H9 (cell line): ENCODE data around the gene SH2D3C. TPM values are rescaled to one million over a fixed set of nuclear protein-coding genes. Genes with fewer than 3 reads are reported as not detected.

Experiments
- DNase-seq: peaks from one replicate; pipeline ENCODE4 v3.0.0-alpha.2; 2017
- H2AFZ ChIP-seq: one replicate; pipeline ENCODE4 v1.6.1; 2013; ENCODE audit warnings: mild to moderate bottlenecking, low read length, control low read depth, moderate library complexity
- H2AK5ac ChIP-seq: 2 replicates; pipeline ENCODE4 v1.6.1; 2013; ENCODE audit warnings: low read length, control low read depth, mixed read lengths; ENCODE audit not compliant: insufficient read length
- H2BK120ac ChIP-seq: one replicate; pipeline ENCODE4 v1.6.1; 2013; ENCODE audit warnings: low read depth, mild to moderate bottlenecking, low read length, control low read depth, inconsistent platforms; ENCODE audit not compliant: poor library complexity, severe bottlenecking
- H2BK12ac ChIP-seq: 2 replicates; pipeline ENCODE4 v1.6.1; 2013; ENCODE audit warnings: low read length, control low read depth, mixed read lengths, low read depth; ENCODE audit not compliant: insufficient read length
- H2BK15ac ChIP-seq: 2 replicates; pipeline ENCODE4 v1.6.1; 2013; ENCODE audit warnings: low read depth, low read length, control low read depth
- H2BK20ac ChIP-seq: one replicate; pipeline ENCODE4 v1.6.1; 2013; ENCODE audit warnings: low read depth, mild to moderate bottlenecking, low read length, control low read depth, inconsistent platforms; ENCODE audit not compliant: poor library complexity, severe bottlenecking
- H2BK5ac ChIP-seq: 2 replicates; pipeline ENCODE4 v1.6.1; 2013; ENCODE audit warnings: low read length, control low read depth, mixed read lengths; ENCODE audit not compliant: insufficient read length
- H3K14ac ChIP-seq: 2 replicates; pipeline ENCODE4 v1.6.1; 2013; ENCODE audit warnings: low read length, control low read depth; ENCODE audit not compliant: insufficient read depth
- H3K18ac ChIP-seq: 2 replicates; pipeline ENCODE4 v1.6.1; 2013; ENCODE audit warnings: low read depth, mild to moderate bottlenecking, mixed read lengths, low read length, control low read depth; ENCODE audit not compliant: insufficient read length
- H3K23ac ChIP-seq: 2 replicates; pipeline ENCODE4 v1.6.1; 2013; ENCODE audit warnings: low read length, control low read depth, mixed read lengths, low read depth; ENCODE audit not compliant: insufficient read length
- H3K23me2 ChIP-seq: 2 replicates; pipeline ENCODE4 v1.6.1; 2013; ENCODE audit warnings: low read depth, mild to moderate bottlenecking, mixed read lengths, low read length, control low read depth; ENCODE audit not compliant: insufficient read length, poor library complexity, severe bottlenecking
- H3K27ac ChIP-seq: 2 replicates; pipeline ENCODE4 v1.5.1; 2013; ENCODE audit warnings: low read length, control low read depth, mixed read lengths, low read depth; ENCODE audit not compliant: insufficient read length
- H3K27me3 ChIP-seq: 2 replicates; pipeline ENCODE4 v1.6.1; 2013; ENCODE audit warnings: low read length, control low read depth, inconsistent platforms; ENCODE audit not compliant: insufficient read depth
- H3K4ac ChIP-seq: 2 replicates; pipeline ENCODE4 v1.6.1; 2013; ENCODE audit warnings: low read depth, mild to moderate bottlenecking, control low read depth, inconsistent platforms, low read length, moderate library complexity
- H3K4me1 ChIP-seq: 2 replicates; pipeline ENCODE4 v1.6.1; 2013; ENCODE audit warnings: low read length, control low read depth, inconsistent platforms; ENCODE audit not compliant: insufficient read depth
- H3K4me2 ChIP-seq: 2 replicates; pipeline ENCODE4 v1.6.1; 2013; ENCODE audit warnings: low read length, control low read depth, mixed read lengths; ENCODE audit not compliant: insufficient read length, insufficient read depth
- H3K56ac ChIP-seq: 2 replicates; pipeline ENCODE4 v1.6.1; 2013; ENCODE audit warnings: low read depth, mild to moderate bottlenecking, mixed read lengths, low read length, control low read depth; ENCODE audit not compliant: insufficient read length
- H3K79me1 ChIP-seq: 2 replicates; pipeline ENCODE4 v1.6.1; 2013; ENCODE audit warnings: low read depth, mild to moderate bottlenecking, moderate library complexity, low read length, control low read depth, inconsistent platforms; ENCODE audit not compliant: insufficient read depth, poor library complexity, severe bottlenecking
- H3K79me2 ChIP-seq: 2 replicates; pipeline ENCODE4 v1.6.1; 2013; ENCODE audit warnings: low read length, control low read depth, inconsistent platforms; ENCODE audit not compliant: insufficient read depth
- H3K9ac ChIP-seq: 2 replicates; pipeline ENCODE4 v1.6.1; 2013; ENCODE audit warnings: low read length, control low read depth, mixed read lengths; ENCODE audit not compliant: insufficient read length; ENCODE audit errors: extremely low read depth
- H3K9me3 ChIP-seq: one replicate; pipeline ENCODE4 v1.6.1; 2013; ENCODE audit warnings: low read depth, low read length, inconsistent platforms; ENCODE audit not compliant: control insufficient read depth
- H3T11ph ChIP-seq: one replicate; pipeline ENCODE4 v1.6.1; 2013; ENCODE audit warnings: mild to moderate bottlenecking, low read length, control low read depth, inconsistent platforms
- H4K20me1 ChIP-seq: one replicate; pipeline ENCODE4 v1.6.1; 2013; ENCODE audit not compliant: control insufficient read depth, insufficient read length, insufficient read depth
- H4K5ac ChIP-seq: 2 replicates; pipeline ENCODE4 v1.6.1; 2013; ENCODE audit warnings: low read depth, mild to moderate bottlenecking, mixed read lengths, low read length, control low read depth; ENCODE audit not compliant: insufficient read length
- H4K8ac ChIP-seq: replicated peaks from 2 replicates; pipeline ENCODE4 v1.6.1; 2013; ENCODE audit warnings: low read length, control low read depth, mixed read lengths, low read depth; ENCODE audit not compliant: insufficient read length
- H4K91ac ChIP-seq: 2 replicates; pipeline ENCODE4 v1.6.1; 2013; ENCODE audit warnings: low read depth, mild to moderate bottlenecking, moderate library complexity, mixed read lengths, low read length, control low read depth; ENCODE audit not compliant: insufficient read length
- H3K27ac Mint-ChIP-seq, 3 experiments: 2 replicates in 2 of 3; 3 replicates in 1 of 3; pipeline ENCODE4 v1.8.0; 2020 to 2021; ENCODE audit warnings: mixed read lengths in 3 of 3, mild to moderate bottlenecking in 1 of 3, moderate library complexity in 1 of 3
- H3K27me3 Mint-ChIP-seq: 2 replicates; pipeline ENCODE4 v1.8.0; 2021; ENCODE audit warnings: low read depth, mild to moderate bottlenecking, moderate library complexity, mixed read lengths
- H3K36me3 Mint-ChIP-seq, 3 experiments: 2 replicates in 2 of 3; 3 replicates in 1 of 3; pipeline ENCODE4 v1.8.0; 2020 to 2021; ENCODE audit warnings: low read depth in 3 of 3, mixed read lengths in 3 of 3; ENCODE audit not compliant: insufficient read depth in 1 of 3
- H3K4me1 Mint-ChIP-seq, 2 experiments: 2 replicates each; pipeline ENCODE4 v1.8.0; 2020; ENCODE audit warnings: mixed read lengths in 2 of 2
- H3K4me3 Mint-ChIP-seq, 2 experiments: 2 replicates in 1 of 2; 3 replicates in 1 of 2; pipeline ENCODE4 v1.8.0; 2020 to 2021; ENCODE audit warnings: mild to moderate bottlenecking in 2 of 2, mixed read lengths in 2 of 2, moderate library complexity in 1 of 2
- H3K9me3 Mint-ChIP-seq, 2 experiments: 2 replicates in 1 of 2; 3 replicates in 1 of 2; pipeline ENCODE4 v1.8.0; 2020; ENCODE audit warnings: mild to moderate bottlenecking in 2 of 2, mixed read lengths in 2 of 2, moderate library complexity in 1 of 2
- CTCF ChIP-seq: fragments of 200-600 bp; sonication (generic); conservative IDR thresholded peaks from 3 replicates; pipeline ENCODE4 v1.8.0; 2021; ENCODE audit warnings: antibody characterized with exemption, mild to moderate bottlenecking
- WGBS: extraction: QIAGEN DNeasy Blood & Tissue Kit; methylation state at CpG from one replicate; pipeline ENCODE4 v1.1.7; 2013; ENCODE audit warnings: missing lambda C conversion rate, low lambda C conversion rate, mixed read lengths; ENCODE audit not compliant: insufficient read length; ENCODE audit errors: extremely low coverage; 5-methylcytosine and 5-hydroxymethylcytosine counted together
- total RNA-seq: library from RNA; stranded (reverse); gene quantifications from 2 replicates; pipeline ENCODE4 v1.2.1, GENCODE V29; 2021

SH2D3C gene
- total RNA-seq, 1 experiment from 2014 or later: 1.7 TPM

- no peak overlapping the region for H2BK20ac ChIP-seq
- no peak overlapping the region for H2AK5ac ChIP-seq
- no peak overlapping the region for H3K23ac ChIP-seq
- H3K4me1 ChIP-seq: no peaks in the 10 kb centered on the region; the same call in 1 of the 2 replicates
- H3T11ph ChIP-seq: no peak overlapping the region
- no peaks in the 10 kb centered on the region for H3K9me3 Mint-ChIP-seq
- WGBS: no CpG with 5 or more reads among the region's 19 CpGs
- H3K27ac ChIP-seq: no peak overlapping the region
- H4K5ac ChIP-seq: no peak overlapping the region
- no peaks in the 10 kb centered on the region for H3K27me3 Mint-ChIP-seq
- DNase-seq: no peak
- no peaks in the 10 kb centered on the region for H4K20me1 ChIP-seq
- H4K91ac ChIP-seq: no peak overlapping the region
- H2BK5ac ChIP-seq: no peak overlapping the region
- H2AFZ ChIP-seq: no peak overlapping the region
- no peaks in the 10 kb centered on the region for H3K27me3 ChIP-seq
- no peak for TF ChIP-seq CTCF
- H3K9ac ChIP-seq: no peak overlapping the region
- H3K79me1 ChIP-seq: no peaks in the 10 kb centered on the region
- H3K14ac ChIP-seq: no peak overlapping the region
- no peak overlapping the region for H2BK15ac ChIP-seq
- H3K4me2 ChIP-seq: no peak overlapping the region
- H3K36me3 Mint-ChIP-seq: peaks cover 1 to 47% (median 38%) of the 10 kb centered on the region in 3 experiments; a peak in 6 of 7 replicates
- no peaks in the 10 kb centered on the region for H3K23me2 ChIP-seq
- no peak overlapping the region for H2BK12ac ChIP-seq
- H3K18ac ChIP-seq: no peak overlapping the region
- H2BK120ac ChIP-seq: no peak overlapping the region
- no peak overlapping the region for H3K4me3 Mint-ChIP-seq
- no peaks in the 10 kb centered on the region for H3K9me3 ChIP-seq
- H4K8ac ChIP-seq: no peak overlapping the region
- H3K56ac ChIP-seq: no peak overlapping the region
- no peak overlapping the region for H3K27ac Mint-ChIP-seq
- no peaks in the 10 kb centered on the region for H3K79me2 ChIP-seq
- H3K4ac ChIP-seq: no peak overlapping the region
- H3K4me1 Mint-ChIP-seq: peaks cover 2 to 7% of the 10 kb centered on the region in 2 experiments; a peak in 3 of 4 replicates
Observed at GRCh38 chr9:127812936-127813675, 34.6 kb upstream of the SH2D3C start.
